Lower leg skin (tissue), 4 donors: ENCODE results near the gene VPS33A. TPM values are rescaled to one million over a fixed set of nuclear protein-coding genes. Genes with fewer than 3 reads are reported as not detected.
A peak's percentile ranks its signal among the peaks of the same experiment; 100 is the strongest.

Source experiments
- DNase-seq, 2 donors: peaks; one replicate each; pipeline ENCODE4 v3.0.0-alpha.2; 2019; ENCODE audit warnings: low spot score in 2 of 2
- H3K4me3 ChIP-seq: fragments of 200-600 bp; sonication (generic); 2 replicates; pipeline ENCODE4 v1.5.1; 2017; ENCODE audit warnings: mild to moderate bottlenecking, low read depth; ENCODE audit not compliant: poor library complexity, severe bottlenecking
- POLR2A ChIP-seq, 2 donors: fragments of 450-650 bp; IDR thresholded peaks; one replicate each; pipeline ENCODE4 v1.6.1; 2016 to 2017; ENCODE audit warnings: antibody characterized with exemption in 2 of 2, mild to moderate bottlenecking in 1 of 2, moderate library complexity in 1 of 2
- WGBS, 2 donors: methylation state at CpG; one replicate each; pipeline ENCODE4 v1.1.5; 2018; 5-methylcytosine and 5-hydroxymethylcytosine counted together
- intact Hi-C: fragments of 100-400 bp; cut with DNase I; formaldehyde crosslinking; loops from one replicate; pipeline ENCODE4 v1.15.0; 2023; ENCODE audit warnings: low total_unique reads
- total RNA-seq, 4 donors: library from RNA; depleted of rRNA; stranded (reverse); fragments of >200 nt; gene quantifications; one replicate each; pipeline ENCODE4 v1.1.0, GENCODE V29; 2016
- TF ChIP-seq, protein P1 (sequence below), 3 donors: fragments of 450-650 bp; IDR thresholded peaks; one replicate each; pipeline ENCODE4 v1.5.1; 2016; ENCODE audit warnings: antibody characterized with exemption in 3 of 3, mild to moderate bottlenecking in 3 of 3, moderate library complexity in 2 of 3

VPS33A gene
- total RNA-seq, 4 donors from 2014 or later, result 13.5 to 22.4 (median 17.3) TPM

- intact Hi-C loops, result no loop called here
- 75 to 78% methylated on average over 10 of the region's 10 CpGs for WGBS, 2 donors
- DNase-seq, result no peak
- no peak for TF ChIP-seq POLR2A (IDR thresholded peaks at IDR 0.05)
- TF ChIP-seq, protein P1, sequence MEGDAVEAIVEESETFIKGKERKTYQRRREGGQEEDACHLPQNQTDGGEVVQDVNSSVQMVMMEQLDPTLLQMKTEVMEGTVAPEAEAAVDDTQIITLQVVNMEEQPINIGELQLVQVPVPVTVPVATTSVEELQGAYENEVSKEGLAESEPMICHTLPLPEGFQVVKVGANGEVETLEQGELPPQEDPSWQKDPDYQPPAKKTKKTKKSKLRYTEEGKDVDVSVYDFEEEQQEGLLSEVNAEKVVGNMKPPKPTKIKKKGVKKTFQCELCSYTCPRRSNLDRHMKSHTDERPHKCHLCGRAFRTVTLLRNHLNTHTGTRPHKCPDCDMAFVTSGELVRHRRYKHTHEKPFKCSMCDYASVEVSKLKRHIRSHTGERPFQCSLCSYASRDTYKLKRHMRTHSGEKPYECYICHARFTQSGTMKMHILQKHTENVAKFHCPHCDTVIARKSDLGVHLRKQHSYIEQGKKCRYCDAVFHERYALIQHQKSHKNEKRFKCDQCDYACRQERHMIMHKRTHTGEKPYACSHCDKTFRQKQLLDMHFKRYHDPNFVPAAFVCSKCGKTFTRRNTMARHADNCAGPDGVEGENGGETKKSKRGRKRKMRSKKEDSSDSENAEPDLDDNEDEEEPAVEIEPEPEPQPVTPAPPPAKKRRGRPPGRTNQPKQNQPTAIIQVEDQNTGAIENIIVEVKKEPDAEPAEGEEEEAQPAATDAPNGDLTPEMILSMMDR (IDR thresholded peaks at IDR 0.05), result no peak
- no peak overlapping the region for H3K4me3 ChIP-seq
Observed at GRCh38 chr12:122183588-122183940, 82.7 kb downstream of the VPS33A start.

DNA sequence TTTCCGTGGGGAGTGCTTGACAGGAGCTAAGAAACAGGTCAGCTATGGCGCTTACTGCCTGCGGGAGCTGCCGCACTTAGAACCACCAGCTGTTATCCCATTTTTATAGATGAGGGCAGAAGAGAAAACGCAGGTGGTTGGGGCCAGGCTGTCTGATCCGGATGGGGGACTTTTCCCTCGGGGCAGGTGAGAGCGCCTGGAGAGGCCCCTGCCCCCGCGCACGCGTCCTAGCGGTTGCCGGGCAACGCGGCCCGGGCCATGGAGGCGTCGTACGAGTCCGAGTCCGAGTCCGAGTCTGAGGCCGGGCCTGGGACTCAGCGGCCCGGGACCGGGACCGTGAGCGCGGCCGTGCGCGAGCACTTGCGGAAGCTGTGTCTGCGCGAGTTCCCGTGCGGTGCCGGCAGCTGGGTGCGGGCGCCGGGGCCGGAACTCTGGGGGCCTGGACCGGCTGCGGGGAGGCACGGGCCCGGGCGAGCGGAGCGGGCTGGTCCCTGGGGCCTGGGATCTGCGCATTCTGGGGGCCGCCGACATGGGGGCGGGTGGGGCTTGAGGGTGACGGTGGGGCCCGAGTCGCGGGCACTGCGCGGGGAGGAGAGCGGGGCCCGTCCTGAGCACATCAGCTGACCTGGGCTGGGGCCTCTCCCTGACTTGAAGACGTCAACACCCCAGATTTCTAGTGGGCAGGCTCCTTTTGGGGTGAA, 83.3 kb downstream of the VPS33A start, which contains the start of gene LRRC43:
LRRC43 (plus strand) TSS at position 237 of the 701 bp plus-strand sequence; CDS start at position 259, 22 bp downstream.
- TF ChIP-seq, protein P1 (IDR thresholded peaks at IDR 0.05), result no peak
- intact Hi-C loops, result no loop called here
- 4 to 7% methylated on average over 15 to 29 of the region's 63 CpGs for WGBS, 2 donors
- H3K4me3 ChIP-seq, result peak within 1 kb of the TSS; percentile 15
- DNase-seq, result no peak

Other genes starting within 250 kb of the VPS33A start
- gene BCL7A, start 244.6 kb downstream of the VPS33A start, total RNA-seq, result 10 to 100 TPM; 17.8 to 22.3 (median 18.9) TPM
- gene MLXIP, start 187.7 kb downstream of the VPS33A start, total RNA-seq, result 10 to 100 TPM; 15.5 to 34.5 (median 19.8) TPM
- gene IL31, start 92.3 kb downstream of the VPS33A start, total RNA-seq, result not detected
- 1 to 10 TPM in 2 of 4 donors, not detected in 2; 1.2 to 2.3 TPM for gene LRRC43, start 83.4 kb downstream of the VPS33A start, total RNA-seq
- 10 to 100 TPM in 1 of 4 donors, 1 to 10 TPM in 3; 7.4 to 14.9 (median 8.1) TPM for gene B3GNT4, start 62.8 kb downstream of the VPS33A start, total RNA-seq
- 10 to 100 TPM; 35.5 to 43.9 (median 40.8) TPM for gene DIABLO, start 40.4 kb downstream of the VPS33A start, total RNA-seq
- gene CLIP1, start 156.2 kb upstream of the VPS33A start, total RNA-seq, result 100 to 1,000 TPM; 118 to 164 (median 133) TPM
- gene ZCCHC8, start 234.4 kb upstream of the VPS33A start, total RNA-seq, result 10 to 100 TPM; 22.7 to 27.1 (median 25.3) TPM